GM12872 (cell line): ENCODE measurements around the gene ACTN1.

Experiments
- TF ChIP-seq, protein P1 (sequence below): IDR thresholded peaks from 3 replicates; pipeline ENCODE4 v1.5.1; 2011; ENCODE audit warnings: low read depth, mild to moderate bottlenecking, low read length, moderate library complexity; ENCODE audit not compliant: insufficient read depth

The ACTN1 gene

DNA sequence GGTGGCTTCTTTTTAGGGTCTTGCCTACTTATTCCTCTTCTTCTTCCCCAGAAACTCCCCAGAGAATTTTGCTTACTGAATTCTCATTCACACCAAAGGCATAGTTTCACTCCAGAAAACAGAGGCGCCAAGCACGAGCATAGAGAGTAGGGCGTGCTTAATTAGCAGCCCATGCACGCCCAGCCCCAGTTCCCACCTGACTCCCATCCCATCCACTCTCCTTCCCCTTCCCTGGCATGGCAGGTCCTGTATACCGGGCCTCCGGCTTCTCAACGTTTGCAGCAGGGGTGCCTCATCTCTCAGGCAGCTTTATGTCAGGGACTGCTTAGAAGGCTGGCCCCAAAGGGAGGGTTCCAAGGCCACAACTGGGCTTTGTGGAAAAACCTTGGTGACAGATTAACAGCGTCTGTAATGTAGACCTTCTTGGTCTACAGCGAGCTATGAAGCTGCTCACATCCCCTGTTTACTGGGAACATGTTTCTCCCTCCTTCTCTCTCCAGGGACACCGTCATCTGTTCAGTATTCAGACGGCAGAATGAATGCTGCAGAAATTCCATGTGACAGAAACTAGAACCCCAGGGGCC lies 62.7 kb downstream of the ACTN1 start:
- TF ChIP-seq, protein P1, sequence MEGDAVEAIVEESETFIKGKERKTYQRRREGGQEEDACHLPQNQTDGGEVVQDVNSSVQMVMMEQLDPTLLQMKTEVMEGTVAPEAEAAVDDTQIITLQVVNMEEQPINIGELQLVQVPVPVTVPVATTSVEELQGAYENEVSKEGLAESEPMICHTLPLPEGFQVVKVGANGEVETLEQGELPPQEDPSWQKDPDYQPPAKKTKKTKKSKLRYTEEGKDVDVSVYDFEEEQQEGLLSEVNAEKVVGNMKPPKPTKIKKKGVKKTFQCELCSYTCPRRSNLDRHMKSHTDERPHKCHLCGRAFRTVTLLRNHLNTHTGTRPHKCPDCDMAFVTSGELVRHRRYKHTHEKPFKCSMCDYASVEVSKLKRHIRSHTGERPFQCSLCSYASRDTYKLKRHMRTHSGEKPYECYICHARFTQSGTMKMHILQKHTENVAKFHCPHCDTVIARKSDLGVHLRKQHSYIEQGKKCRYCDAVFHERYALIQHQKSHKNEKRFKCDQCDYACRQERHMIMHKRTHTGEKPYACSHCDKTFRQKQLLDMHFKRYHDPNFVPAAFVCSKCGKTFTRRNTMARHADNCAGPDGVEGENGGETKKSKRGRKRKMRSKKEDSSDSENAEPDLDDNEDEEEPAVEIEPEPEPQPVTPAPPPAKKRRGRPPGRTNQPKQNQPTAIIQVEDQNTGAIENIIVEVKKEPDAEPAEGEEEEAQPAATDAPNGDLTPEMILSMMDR, result no peak

DNA sequence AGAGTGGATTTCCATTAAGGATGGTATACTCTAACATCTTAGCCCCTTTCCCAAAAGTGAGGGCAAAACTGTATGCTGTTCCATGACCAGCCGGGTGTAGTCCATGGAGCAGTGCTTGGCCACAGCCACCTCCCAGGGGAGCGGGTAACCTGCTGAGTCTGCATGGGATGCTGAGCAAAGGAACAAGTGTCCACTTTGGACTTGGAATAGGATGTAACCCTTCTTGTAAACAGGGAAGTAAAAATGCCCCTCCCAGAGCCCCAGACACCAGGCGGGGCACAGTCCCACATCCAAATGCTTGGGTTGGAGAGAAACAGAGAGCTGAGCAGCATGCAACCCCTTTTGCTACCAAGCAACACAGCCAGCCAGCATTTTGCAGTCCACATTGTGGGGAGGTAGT lies 65.6 kb downstream of the ACTN1 start:
- TF ChIP-seq, protein P1, result no peak

DNA sequence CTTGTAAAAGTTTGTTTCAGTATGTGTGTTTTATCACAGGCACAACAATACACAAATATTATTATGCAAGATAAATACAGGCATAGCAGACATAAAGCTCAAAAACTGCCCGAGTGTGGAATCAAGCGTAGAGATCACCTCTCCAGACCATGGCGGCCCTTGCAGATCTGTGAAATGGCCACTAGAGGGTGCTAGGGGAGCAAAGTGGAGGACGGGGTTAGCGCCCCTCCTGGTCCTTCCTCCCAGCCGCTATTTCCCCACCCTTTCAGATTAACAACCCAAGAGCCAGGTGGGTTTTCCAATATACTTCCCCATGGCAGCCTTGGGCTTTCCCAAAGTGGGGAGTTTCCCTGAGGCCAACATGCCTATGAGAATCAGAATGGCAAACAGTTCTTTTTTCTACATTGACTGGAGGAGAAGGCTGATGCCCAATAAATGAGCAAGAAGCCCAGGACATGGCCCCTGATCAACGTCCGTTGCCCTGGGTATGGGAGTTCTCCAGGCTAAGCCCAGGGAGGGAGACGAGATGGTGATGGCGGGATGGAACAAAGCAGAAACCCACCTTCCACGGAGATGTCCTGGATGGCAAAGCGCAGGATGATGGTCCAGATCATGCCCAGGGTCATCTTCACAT lies 67.4 kb downstream of the ACTN1 start:
- TF ChIP-seq, protein P1, result peak; percentile 99

DNA sequence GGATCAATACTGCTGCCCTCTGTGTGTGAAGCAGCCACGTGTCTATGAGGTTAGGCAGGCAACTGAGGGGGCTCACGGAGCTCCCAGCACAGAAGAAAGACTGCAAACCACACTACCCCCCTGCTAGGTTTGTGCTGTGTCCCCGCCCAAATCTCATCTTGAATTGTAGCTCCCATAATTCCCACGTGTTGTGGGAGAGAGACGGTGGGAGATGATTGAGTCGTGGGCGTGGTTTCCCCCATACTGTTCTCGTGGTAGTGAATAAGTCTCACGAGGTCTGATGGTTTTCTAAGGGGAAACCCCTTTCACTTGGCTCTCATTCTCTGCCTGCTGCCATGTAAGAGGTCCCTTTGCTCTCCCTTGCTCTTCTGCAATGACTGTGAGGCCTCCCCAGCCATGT lies 68.6 kb downstream of the ACTN1 start:
- TF ChIP-seq, protein P1, result no peak

DNA sequence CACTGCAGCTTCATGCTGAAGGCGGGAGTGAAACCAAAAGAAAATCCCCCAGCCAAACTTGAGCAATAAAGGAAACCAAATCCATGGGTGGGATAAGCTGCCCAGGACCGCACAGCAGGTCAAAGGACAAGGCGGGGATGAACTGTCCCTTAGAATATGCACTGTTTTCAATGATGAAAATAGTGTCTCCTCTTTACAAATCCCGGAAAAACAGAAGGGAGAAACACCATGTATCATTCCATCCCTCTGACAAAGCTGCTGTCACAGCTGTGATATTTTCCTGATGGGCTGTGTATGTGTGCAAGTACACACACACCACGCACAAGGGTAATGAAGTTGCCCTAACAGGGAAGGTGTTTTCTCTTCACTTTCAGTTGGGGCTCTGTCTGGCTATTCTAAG lies 70.3 kb downstream of the ACTN1 start:
- TF ChIP-seq, protein P1, result no peak

DNA sequence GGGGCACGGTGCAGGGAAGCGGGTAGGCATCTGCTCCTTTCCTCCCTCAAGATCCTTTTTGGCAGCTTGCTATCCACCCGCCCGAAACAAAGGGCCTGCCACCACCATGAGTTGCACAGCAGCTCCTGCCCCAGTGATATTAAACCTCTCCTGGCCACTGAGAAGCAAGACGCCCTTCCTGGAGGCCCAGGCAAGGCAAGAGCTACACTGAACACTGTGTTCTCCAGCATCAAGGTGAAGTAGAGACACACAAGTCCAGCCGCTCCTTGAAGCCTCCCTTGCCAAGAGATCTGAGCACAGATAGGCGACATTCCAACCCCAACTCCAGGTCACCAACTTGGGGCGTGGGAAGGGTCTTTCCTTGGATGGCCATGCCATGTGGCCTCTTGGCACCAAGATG lies 70.9 kb downstream of the ACTN1 start:
- TF ChIP-seq, protein P1, result no peak

DNA sequence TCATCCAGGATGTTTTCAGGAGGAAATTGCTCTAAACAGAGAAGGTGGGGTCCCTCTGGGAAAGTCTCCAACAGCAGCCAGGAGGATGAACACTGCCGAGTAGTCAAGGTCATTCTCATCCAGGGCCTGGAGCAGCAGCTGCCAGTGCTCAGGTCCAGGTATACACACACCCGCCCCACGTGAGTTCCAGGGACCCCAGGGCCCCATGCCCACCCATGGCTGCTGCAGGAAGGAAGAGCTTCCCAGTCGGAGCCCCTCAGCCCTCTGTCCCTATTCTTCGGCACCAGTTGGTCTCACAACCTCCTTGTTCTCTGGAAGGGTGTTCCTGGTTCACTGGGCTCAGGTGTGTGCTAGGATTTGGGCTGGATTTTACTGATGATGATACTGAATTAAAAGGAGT lies 72.7 kb downstream of the ACTN1 start:
- TF ChIP-seq, protein P1, result no peak
